Heart right ventricle (tissue), 16 donors: ENCODE results near the gene ZFHX3. TPM values are rescaled to one million over a fixed set of nuclear protein-coding genes. Genes with fewer than 3 reads are reported as not detected.

ENCODE experiments used
- ATAC-seq, 8 donors: fragments of 200-7000 bp; cut with Tn5 transposase; one replicate each; pipeline ENCODE4 v1.9.1; 2020; ENCODE audit warnings: mild to moderate bottlenecking in 8 of 8, moderate library complexity in 8 of 8, moderate number of reproducible peaks in 1 of 8
- DNase-seq, 2 donors: peaks; one replicate each; pipeline ENCODE4 v3.0.0-alpha.2; 2020
- H3K27ac ChIP-seq, 10 donors: fragments of 200-600 bp; sonication (generic) in 2 of 10; one replicate each; pipeline versions ENCODE4 v1.5.0 to v1.8.0; 2020 to 2022; ENCODE audit warnings: mild to moderate bottlenecking in 3 of 10
- H3K27me3 ChIP-seq, 7 donors: fragments of 200-600 bp; one replicate each; pipeline ENCODE4 v1.8.0; 2021 to 2022; ENCODE audit warnings: mild to moderate bottlenecking in 2 of 7
- H3K36me3 ChIP-seq, 9 donors: fragments of 200-600 bp; sonication (generic) in 1 of 9; one replicate each; pipeline versions ENCODE4 v1.5.0 to v1.8.0; 2020 to 2022; ENCODE audit warnings: mild to moderate bottlenecking in 2 of 9
- H3K4me1 ChIP-seq, 9 donors: fragments of 200-600 bp; sonication (generic) in 1 of 9; one replicate each; pipeline versions ENCODE4 v1.5.0 to v1.8.0; 2020 to 2022; ENCODE audit warnings: mild to moderate bottlenecking in 4 of 9
- H3K4me3 ChIP-seq, 10 donors: fragments of 200-600 bp; sonication (generic) in 2 of 10; one replicate each; pipeline versions ENCODE4 v1.5.0 to v1.8.0; 2020 to 2022; ENCODE audit warnings: mild to moderate bottlenecking in 7 of 10, moderate library complexity in 2 of 10
- H3K9me3 ChIP-seq, 11 donors: fragments of 200-600 bp in 10 of 11; sonication (generic) in 2 of 11; one replicate each; pipeline versions ENCODE4 v1.5.0 to v1.8.0; 2013 to 2022; ENCODE audit warnings: mild to moderate bottlenecking in 2 of 11, control low read depth in 1 of 11, moderate library complexity in 1 of 11
- CTCF ChIP-seq, 9 donors: fragments of 200-600 bp; sonication (generic) in 2 of 9; IDR thresholded peaks; one replicate each; pipeline versions ENCODE4 v1.5.0 to v1.8.0; 2021 to 2022; ENCODE audit warnings: antibody characterized with exemption in 9 of 9, mild to moderate bottlenecking in 5 of 9, moderate library complexity in 1 of 9
- WGBS, 2 donors: extraction: QIAGEN DNeasy Blood & Tissue Kit; methylation state at CpG; one replicate each; pipeline ENCODE4 v1.1.7; 2013; ENCODE audit warnings: inconsistent platforms in 1 of 2; 5-methylcytosine and 5-hydroxymethylcytosine counted together
- intact Hi-C, 10 donors: fragments of 100-400 bp; cut with DNase I; formaldehyde crosslinking; loops; one replicate each; pipeline versions ENCODE4 v1.11.1 to v1.14.2; 2022
- polyA plus RNA-seq, 2 donors: library from polyadenylated mRNA; stranded (reverse); fragments of 200-250 nt; gene quantifications; one replicate each; pipeline ENCODE4 v1.2.3, GENCODE V29; 2013
- total RNA-seq, 10 donors: library from RNA; stranded (reverse); fragmentation: NEBNext Ultra II Directional in 3 of 10; extraction: Animal tissue kit (Norgen Biotek cat#: 25700) in 3 of 10; gene quantifications; one replicate each; pipeline versions ENCODE4 v1.2.1 to v1.2.4, GENCODE V29; 2021 to 2023
- donor health status: Arrhythmogenic right ventricular cardiomyopathy.
- donor health status: ischemic (EF 13 %, LVEDD 7.1; RV severe dilation, severe dysfunction).
- donor health status: healthy with polysubstance abuse.
- donor health status: DM: no; HTN: yes; CAD: no.
- donor health status: DM: no; HTN: no; CAD: no.
- donor health status: ischemic (EF 25% LVEDD 6.9; RV normal size, moderate dysfunction).
- donor health status: ischemic (EF 25% LVEDD 5.7; RV mildly dilated, moderate dysfunction).
- donor health status: healthy.
- donor health status: DM: yes; HTN: yes; CAD: no.
- donor health status: Ischemic cardiomyopathy.
- donor health status: ischemic (EF 35%, LVEDD 5.7; RV mildly dilated, moderate dysfunction).
- donor health status: nonischemic (EF 11% LVEDD 7.7; RV severe dilation, severe dysfunction).
- donor health status: DM: yes; HTN: yes; CAD: no.
- donor health status: PGD.
- donor health status: ischemic (EF 29% LVEDD 5.4; RV normal size, mild dysfunction).
- donor health status: nonischemic (EF 23%, LVEDD 6.1; RV moderate dilation, normal function).

The ZFHX3 gene
- total and polyA plus RNA-seq, 12 donors, result 1.6 to 15.2 (median 10.4) TPM

- peaks cover 0 to 46% (median 4%) of the 10 kb centered on the region in 9 donors for H3K4me1 ChIP-seq
- no peaks in the 10 kb centered on the region for H3K27me3 ChIP-seq
- H3K36me3 ChIP-seq, result peaks cover 0 to 5% (median 0%) of the 10 kb centered on the region in 9 donors
- H3K27ac ChIP-seq, result no peak overlapping the region
- no peak overlapping the region for H3K4me3 ChIP-seq
- no peaks in the 10 kb centered on the region for H3K9me3 ChIP-seq
- TF ChIP-seq CTCF (IDR thresholded peaks at IDR 0.05), result no peak
- ATAC-seq (peak in 1 of 8 donors; percentile 46), DNase-seq (no peak)
- intact Hi-C loops, result no loop called here
Observed at GRCh38 chr16:72862090-72862489, 185.8 kb downstream of the ZFHX3 start.

DNA sequence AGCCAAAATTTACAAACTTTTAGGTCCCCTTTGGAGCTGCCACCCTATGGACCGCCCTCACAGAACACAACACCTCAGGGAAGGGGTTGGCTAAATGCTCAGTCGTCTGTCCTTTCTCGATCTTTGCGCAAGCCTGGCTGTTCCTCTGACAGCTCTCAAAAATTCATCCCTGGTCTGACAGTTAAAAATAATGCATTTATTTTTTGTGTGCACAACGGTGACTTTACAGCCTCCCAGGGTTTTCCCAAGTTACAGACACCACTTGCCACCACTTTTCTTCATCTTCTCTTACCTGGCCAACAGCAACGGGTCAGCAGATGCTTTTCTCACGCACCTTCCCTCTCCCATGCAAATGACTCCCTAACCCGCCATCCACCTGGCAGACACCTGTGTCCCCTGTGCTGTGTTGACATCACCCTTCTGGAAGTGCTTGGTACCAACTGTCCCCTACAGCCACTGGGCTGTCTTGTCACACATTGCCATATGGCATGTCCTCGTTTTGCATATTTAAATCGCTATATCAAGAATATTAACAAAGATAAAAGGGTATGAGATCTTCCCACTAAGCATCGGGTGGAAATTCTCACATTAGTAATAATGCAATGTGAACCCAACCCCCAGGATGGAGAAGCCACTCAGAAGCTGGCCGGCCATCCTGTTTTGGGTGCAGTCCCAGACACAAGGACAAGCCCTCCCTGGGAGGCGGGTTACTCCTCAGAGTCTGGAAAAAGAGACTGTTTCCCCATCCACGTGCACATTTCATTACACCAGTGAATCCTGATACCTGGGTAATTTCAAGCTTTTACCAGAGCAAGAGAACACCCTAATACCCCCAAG, 187.0 kb downstream of the ZFHX3 start:
- peak in 2 of 8 donors; percentile 42 to 47 for ATAC-seq
- intact Hi-C loops, result no loop called here
- no peaks in the 10 kb centered on the region for H3K9me3 ChIP-seq
- DNase-seq, result no peak
- no peak overlapping the region for H3K27ac ChIP-seq
- H3K36me3 ChIP-seq, result peaks cover 0 to 5% (median 0%) of the 10 kb centered on the region in 9 donors
- H3K4me3 ChIP-seq, result no peak overlapping the region
- 83% methylated on average over 14 of the region's 14 CpGs for WGBS, 2 donors
- H3K4me1 ChIP-seq, result peaks cover 0 to 46% (median 4%) of the 10 kb centered on the region in 9 donors
- no peak for TF ChIP-seq CTCF (IDR thresholded peaks at IDR 0.05)
- no peaks in the 10 kb centered on the region for H3K27me3 ChIP-seq

GRCh38 chr16:72859581-72859980, 188.3 kb downstream of the ZFHX3 start:
- H3K27ac ChIP-seq, result peak overlapping the region in 8 of 10 donors; percentile 2 to 62 (median 42)
- no peaks in the 10 kb centered on the region for H3K9me3 ChIP-seq
- ATAC-seq (no peak), DNase-seq (no peak)
- no peak overlapping the region for H3K4me3 ChIP-seq
- intact Hi-C loops, result no loop called here
- TF ChIP-seq CTCF (IDR thresholded peaks at IDR 0.05), result no peak
- WGBS, 2 donors, result 95 to 96% methylated on average over 6 of the region's 6 CpGs
- H3K27me3 ChIP-seq, result no peaks in the 10 kb centered on the region
- peaks cover 0 to 43% (median 4%) of the 10 kb centered on the region in 9 donors for H3K4me1 ChIP-seq
- H3K36me3 ChIP-seq, result peaks cover 0 to 3% (median 0%) of the 10 kb centered on the region in 9 donors

DNA sequence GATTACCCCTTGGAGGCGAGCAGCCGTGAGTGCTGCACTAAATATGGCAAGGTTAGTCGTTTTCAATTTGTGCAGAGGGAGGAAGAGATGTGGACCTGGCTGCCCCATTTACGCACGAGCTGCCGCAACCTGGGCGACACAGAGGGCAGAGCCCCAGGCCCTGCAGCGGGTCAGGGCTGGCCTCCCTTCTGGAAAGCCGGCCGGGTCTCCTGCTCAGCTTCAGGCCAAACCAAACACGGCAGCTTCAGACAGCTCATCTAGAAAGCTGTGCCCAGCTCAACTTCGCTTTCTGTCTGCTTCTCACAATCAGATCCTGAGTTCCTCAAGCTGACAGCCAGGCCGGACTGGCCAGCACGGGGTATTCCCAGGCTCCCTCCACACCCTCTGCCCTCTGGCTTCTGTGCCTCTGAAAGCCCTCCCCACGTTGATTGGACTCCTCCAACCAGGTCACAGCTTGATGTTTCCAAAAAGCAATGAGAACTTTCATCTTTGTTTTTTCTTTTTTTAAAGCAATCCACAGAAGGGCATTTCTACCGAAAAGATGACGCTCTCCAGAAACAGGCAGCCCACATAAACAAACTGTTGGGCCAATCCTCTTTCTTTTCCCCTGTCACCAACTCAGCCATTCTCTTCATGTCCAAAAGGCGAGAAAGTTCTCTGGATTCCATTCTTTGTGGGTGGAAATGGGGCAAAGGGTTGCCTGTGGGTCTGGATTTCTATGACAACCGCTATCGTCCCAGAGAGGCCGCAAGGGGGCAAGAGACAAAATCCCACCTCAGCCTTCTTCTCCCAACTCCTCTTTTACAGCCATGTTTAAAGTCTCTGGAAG, 189.0 kb downstream of the ZFHX3 start:
- no peaks in the 10 kb centered on the region for H3K27me3 ChIP-seq
- 67 to 76% methylated on average over 21 of the region's 21 CpGs for WGBS, 2 donors
- H3K36me3 ChIP-seq, result no peaks in the 10 kb centered on the region
- no peak for TF ChIP-seq CTCF (IDR thresholded peaks at IDR 0.05)
- H3K27ac ChIP-seq, result peak overlapping the region; percentile 2 to 62 (median 37)
- DNase-seq, result no peak
- peaks cover 0 to 50% (median 11%) of the 10 kb centered on the region in 9 donors for H3K4me1 ChIP-seq
- intact Hi-C loops, result no loop called here
- no peak overlapping the region for H3K4me3 ChIP-seq
- ATAC-seq, result peak; percentile 22 to 58 (median 53)
- H3K9me3 ChIP-seq, result no peaks in the 10 kb centered on the region
